ENCODE measurements around the gene GDPD4.
A peak's percentile ranks its signal among the peaks of the same experiment; 100 is the strongest.

The GDPD4 gene

DNA sequence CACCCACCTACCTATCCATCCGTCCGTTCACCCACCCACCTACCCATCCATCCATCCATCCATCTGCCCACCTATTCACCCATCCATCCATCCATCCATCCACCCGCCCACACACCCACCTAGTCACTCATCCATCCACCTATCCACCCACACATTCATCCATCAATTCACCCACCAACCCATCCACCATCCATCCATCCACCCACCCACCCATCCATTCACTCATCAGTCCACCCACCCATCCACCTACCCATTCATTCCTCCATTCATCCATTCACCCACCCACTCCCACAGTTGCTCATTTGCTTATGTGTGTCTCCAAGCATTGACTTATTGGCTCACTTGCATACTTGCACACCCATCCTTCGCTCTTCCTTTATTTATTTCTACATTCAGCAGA lies 123.3 kb downstream of the GDPD4 start:
- H3K4me1 ChIP-seq (ENCODE audit: control insufficient read depth, insufficient read depth, low read length), result peaks cover 33% of the 10 kb centered on the region
- no peaks in the 10 kb centered on the region for H3K27me3 ChIP-seq (ENCODE audit: control insufficient read depth, insufficient read depth, low read length)
- H3K36me3 ChIP-seq (ENCODE audit: control insufficient read depth, insufficient read depth, low read length), result no peaks in the 10 kb centered on the region
- no peak overlapping the region for H3K4me3 ChIP-seq (ENCODE audit: low read depth, low read length)
- no peak overlapping the region for H3K9ac ChIP-seq (ENCODE audit: low read length)
- H3K27ac ChIP-seq (ENCODE audit: low read depth, low read length), result no peak overlapping the region
- no peaks in the 10 kb centered on the region for H3K9me3 ChIP-seq (ENCODE audit: control insufficient read depth, insufficient read depth, low read depth, low read length)

DNA sequence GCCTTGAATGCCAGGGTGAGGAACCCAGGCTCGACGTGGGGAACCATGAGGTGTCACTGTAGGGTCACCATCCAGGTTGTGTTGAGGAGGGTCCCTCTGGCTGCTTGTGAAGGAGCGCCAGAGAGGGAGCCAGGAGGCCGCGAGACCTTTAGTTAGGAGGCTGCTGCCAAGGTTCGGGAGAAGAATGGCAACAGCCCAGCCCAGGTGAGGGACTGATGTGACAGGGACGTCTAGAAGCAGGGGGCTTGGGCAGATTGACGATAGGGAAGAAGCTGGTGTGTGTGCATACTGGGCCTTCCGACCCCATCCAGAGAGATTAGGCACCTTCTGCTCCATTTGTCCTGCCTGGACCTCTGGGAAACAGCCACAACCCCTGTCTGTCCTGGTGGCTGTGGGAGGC lies 124.5 kb downstream of the GDPD4 start:
- no peaks in the 10 kb centered on the region for H3K36me3 ChIP-seq (ENCODE audit: control insufficient read depth, insufficient read depth, low read length)
- H3K27ac ChIP-seq (ENCODE audit: low read depth, low read length), result no peak overlapping the region
- no peak overlapping the region for H3K4me3 ChIP-seq (ENCODE audit: low read depth, low read length)

DNA sequence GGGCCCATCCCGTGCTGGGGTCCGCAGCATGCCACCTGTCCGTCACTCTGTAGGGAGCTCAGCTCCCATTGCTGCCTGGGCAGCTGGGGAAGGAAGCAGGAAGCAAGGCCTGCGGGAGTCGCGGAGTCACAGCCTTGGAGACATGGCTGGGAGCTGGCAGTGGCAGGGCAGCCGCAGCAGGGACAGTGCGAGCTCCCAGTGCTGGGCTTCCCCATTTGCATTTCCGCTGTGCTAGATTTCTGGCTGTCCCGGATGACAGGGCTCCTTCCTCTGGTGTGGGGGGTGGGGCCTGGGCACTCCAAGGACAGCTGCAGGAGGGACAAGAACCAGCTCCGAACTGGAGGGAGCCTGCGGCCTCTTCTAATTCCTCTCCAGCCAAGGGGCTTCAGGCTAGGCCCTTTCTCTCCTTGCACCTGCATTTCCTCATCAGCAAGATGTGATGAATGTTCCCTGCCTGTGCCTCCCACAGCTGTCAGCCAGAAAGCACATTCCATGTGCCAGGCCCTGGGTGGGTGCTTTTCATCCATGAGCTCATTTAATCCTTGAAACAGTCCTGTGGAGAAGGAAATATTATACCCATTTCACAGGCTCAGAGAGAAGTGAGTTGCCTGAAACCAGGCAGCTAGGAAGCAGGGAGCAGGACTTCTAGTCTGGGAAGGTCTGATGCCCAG lies 125.5 kb downstream of the GDPD4 start:
- Histone ChIP-seq H3K4me3 (ENCODE audit: low read depth, low read length) (no peak overlapping the region), H3K27me3 (ENCODE audit: control insufficient read depth, insufficient read depth, low read length) (no peaks in the 10 kb centered on the region), H3K9ac (ENCODE audit: low read length) (peak overlapping the region; percentile 36), H3K36me3 (ENCODE audit: control insufficient read depth, insufficient read depth, low read length) (no peaks in the 10 kb centered on the region), H3K9me3 (ENCODE audit: control insufficient read depth, insufficient read depth, low read depth, low read length) (no peaks in the 10 kb centered on the region), H3K27ac (ENCODE audit: low read depth, low read length) (no peak overlapping the region), H3K4me1 (ENCODE audit: control insufficient read depth, insufficient read depth, low read length) (peaks cover 53% of the 10 kb centered on the region)

More for the DNA sequence above, 124.5 kb downstream of the GDPD4 start:
- Histone ChIP-seq H3K4me1 (ENCODE audit: control insufficient read depth, insufficient read depth, low read length) (peaks cover 43% of the 10 kb centered on the region), H3K9ac (ENCODE audit: low read length) (no peak overlapping the region), H3K9me3 (ENCODE audit: control insufficient read depth, insufficient read depth, low read depth, low read length) (no peaks in the 10 kb centered on the region), H3K27me3 (ENCODE audit: control insufficient read depth, insufficient read depth, low read length) (no peaks in the 10 kb centered on the region)

DNA sequence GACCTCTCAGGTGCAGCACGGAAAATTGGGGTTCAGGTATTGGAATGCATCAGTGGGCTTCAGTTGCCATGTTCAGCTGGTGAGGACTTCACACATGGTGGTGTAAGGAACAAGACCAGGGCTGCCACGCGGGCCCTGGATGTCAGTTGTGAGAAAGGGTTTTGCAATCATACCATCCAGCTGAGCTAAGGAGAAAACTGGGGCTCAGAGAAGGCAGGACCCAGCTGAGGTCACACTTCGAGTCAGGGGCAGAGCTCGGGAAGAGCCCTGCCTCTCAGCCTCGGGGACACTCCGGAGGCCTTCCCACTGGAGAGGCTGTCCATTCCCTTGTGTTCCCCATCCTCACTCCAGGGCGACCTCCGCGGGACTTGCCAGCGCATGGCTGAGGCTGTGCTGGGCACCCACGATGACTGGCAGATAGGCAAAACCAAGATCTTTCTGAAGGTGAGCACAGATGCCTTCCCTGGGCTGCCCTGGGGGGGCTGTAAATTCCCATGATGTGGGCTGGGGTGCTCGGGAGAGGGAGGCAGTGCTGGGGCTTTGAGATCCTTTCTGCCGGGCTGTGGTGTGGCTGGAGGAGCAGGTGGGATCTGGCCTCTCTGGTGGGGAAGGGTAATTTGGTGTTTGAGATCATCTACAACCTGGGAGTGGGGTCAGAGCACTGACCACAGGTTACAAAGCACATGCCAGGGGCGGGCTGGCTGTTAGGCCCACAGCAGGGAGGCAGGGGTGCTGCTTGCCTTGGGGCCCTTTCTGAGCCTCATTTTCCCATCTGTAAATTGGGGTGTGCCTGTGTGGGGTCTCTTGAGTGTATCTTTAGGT lies 126.3 kb downstream of the GDPD4 start:
- Histone ChIP-seq H3K27ac (ENCODE audit: low read depth, low read length) (no peak overlapping the region), H3K36me3 (ENCODE audit: control insufficient read depth, insufficient read depth, low read length) (no peaks in the 10 kb centered on the region), H3K4me1 (ENCODE audit: control insufficient read depth, insufficient read depth, low read length) (peaks cover 61% of the 10 kb centered on the region), H3K4me3 (ENCODE audit: low read depth, low read length) (no peak overlapping the region), H3K27me3 (ENCODE audit: control insufficient read depth, insufficient read depth, low read length) (no peaks in the 10 kb centered on the region), H3K9ac (ENCODE audit: low read length) (peak overlapping the region; percentile 36), H3K9me3 (ENCODE audit: control insufficient read depth, insufficient read depth, low read depth, low read length) (no peaks in the 10 kb centered on the region)

DNA sequence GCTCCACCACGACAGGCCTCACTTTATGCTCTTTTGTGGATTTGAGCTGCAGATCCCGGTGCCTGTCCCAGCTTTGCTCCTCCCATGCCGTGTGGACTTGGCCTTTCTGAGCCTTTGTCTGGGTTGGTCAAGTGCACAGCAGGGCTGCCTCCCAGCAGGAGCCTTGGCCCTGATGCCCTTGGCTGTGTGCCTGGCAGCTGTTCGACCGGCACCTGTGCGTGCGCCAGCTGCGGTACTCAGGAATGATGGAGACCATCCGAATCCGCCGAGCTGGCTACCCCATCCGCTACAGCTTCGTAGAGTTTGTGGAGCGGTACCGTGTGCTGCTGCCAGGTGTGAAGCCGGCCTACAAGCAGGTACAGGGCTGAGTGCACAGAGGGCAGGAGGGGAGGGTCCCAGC lies 126.9 kb downstream of the GDPD4 start:
- Histone ChIP-seq H3K9ac (ENCODE audit: low read length) (no peak overlapping the region), H3K4me3 (ENCODE audit: low read depth, low read length) (no peak overlapping the region), H3K36me3 (ENCODE audit: control insufficient read depth, insufficient read depth, low read length) (no peaks in the 10 kb centered on the region)

DNA sequence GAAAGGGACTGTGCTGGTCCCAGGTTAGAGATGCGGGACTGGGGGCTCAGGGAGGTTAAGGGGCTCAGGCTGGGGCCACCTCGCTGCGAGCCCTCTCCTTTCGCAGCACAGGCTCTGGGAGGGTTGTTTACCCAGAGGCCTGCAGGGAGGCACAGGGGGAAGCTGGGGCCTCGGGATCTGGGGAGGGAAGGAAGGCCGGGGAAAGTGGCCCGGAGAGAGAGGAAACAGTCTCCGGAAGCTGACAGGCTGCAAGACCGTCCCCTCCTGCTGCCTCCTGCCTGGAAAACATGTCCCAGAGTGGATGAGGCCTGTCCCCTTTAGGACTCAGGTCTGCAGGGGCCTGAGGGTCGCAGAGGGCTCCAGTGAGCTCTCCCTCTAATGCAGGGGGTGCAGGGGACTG lies 128.0 kb downstream of the GDPD4 start:
- no peak overlapping the region for H3K9ac ChIP-seq (ENCODE audit: low read length)

More for the DNA sequence above, 126.9 kb downstream of the GDPD4 start:
- H3K27ac ChIP-seq (ENCODE audit: low read depth, low read length), result no peak overlapping the region
- peaks cover 62% of the 10 kb centered on the region for H3K4me1 ChIP-seq (ENCODE audit: control insufficient read depth, insufficient read depth, low read length)
- H3K9me3 ChIP-seq (ENCODE audit: control insufficient read depth, insufficient read depth, low read depth, low read length), result no peaks in the 10 kb centered on the region
- H3K27me3 ChIP-seq (ENCODE audit: control insufficient read depth, insufficient read depth, low read length), result no peaks in the 10 kb centered on the region

DNA sequence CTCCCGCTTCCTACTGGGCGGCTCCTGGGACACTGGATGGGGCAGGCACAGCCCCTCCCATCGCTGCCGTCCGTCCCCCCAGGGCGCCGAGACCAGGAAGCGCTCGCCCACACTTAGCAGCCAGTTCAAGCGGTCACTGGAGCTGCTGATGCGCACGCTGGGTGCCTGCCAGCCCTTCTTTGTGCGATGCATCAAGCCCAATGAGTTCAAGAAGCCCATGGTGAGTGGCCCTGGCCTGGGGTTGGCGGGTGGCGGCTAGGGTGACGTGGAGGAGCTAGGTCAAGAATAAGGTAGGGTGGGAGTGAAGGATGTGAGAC lies 128.9 kb downstream of the GDPD4 start:
- H3K4me1 ChIP-seq (ENCODE audit: control insufficient read depth, insufficient read depth, low read length), result peaks cover 62% of the 10 kb centered on the region

More for the DNA sequence above, 128.0 kb downstream of the GDPD4 start:
- no peaks in the 10 kb centered on the region for H3K27me3 ChIP-seq (ENCODE audit: control insufficient read depth, insufficient read depth, low read length)
- H3K4me3 ChIP-seq (ENCODE audit: low read depth, low read length), result no peak overlapping the region
- no peaks in the 10 kb centered on the region for H3K9me3 ChIP-seq (ENCODE audit: control insufficient read depth, insufficient read depth, low read depth, low read length)
- no peak overlapping the region for H3K27ac ChIP-seq (ENCODE audit: low read depth, low read length)
- H3K36me3 ChIP-seq (ENCODE audit: control insufficient read depth, insufficient read depth, low read length), result no peaks in the 10 kb centered on the region
- H3K4me1 ChIP-seq (ENCODE audit: control insufficient read depth, insufficient read depth, low read length), result peaks cover 62% of the 10 kb centered on the region

DNA sequence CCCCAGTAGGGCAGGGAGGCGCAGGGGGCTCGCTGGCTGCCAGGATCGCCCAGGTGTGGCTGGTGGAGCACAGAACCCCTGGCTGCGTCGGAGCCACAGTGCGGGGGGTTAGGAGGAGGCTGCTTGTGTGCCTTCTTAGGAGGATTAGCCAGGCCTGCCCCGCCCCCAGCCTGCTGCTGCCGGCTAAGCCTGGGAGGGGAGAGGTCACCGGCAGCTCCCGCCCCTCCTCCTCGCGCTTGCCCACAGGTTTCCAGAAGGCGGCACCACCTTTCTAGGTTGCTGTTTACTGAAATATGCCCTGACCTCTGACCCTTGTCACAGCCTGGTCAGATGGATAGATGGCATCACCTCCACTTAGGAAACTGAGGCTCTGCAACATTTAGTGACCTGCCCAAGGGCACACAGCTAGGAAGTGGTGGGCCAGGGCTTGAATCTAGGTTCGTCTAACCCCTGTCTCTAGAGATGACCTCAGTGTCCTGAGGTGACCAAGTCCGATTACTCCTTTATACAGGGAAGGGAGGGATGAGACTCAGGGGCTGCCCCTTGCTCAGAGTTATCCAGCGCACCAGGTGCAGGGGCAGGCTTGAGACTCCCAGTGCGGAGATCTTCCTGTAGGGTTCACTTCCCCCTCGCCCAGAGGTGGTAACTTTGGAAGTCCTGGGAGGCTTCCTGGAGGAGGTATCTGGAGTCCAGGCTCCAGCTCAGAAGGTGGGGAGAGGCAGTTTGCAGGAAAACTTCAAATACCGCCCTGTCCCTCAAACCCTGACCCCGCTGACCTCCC lies 129.4 kb downstream of the GDPD4 start:
- H3K4me1 ChIP-seq (ENCODE audit: control insufficient read depth, insufficient read depth, low read length), result peaks cover 62% of the 10 kb centered on the region
- no peak overlapping the region for H3K9ac ChIP-seq (ENCODE audit: low read length)

More for the DNA sequence above, 128.9 kb downstream of the GDPD4 start:
- Histone ChIP-seq H3K9me3 (ENCODE audit: control insufficient read depth, insufficient read depth, low read depth, low read length) (no peaks in the 10 kb centered on the region), H3K27me3 (ENCODE audit: control insufficient read depth, insufficient read depth, low read length) (no peaks in the 10 kb centered on the region), H3K36me3 (ENCODE audit: control insufficient read depth, insufficient read depth, low read length) (no peaks in the 10 kb centered on the region), H3K4me3 (ENCODE audit: low read depth, low read length) (no peak overlapping the region), H3K9ac (ENCODE audit: low read length) (no peak overlapping the region), H3K27ac (ENCODE audit: low read depth, low read length) (no peak overlapping the region)

DNA sequence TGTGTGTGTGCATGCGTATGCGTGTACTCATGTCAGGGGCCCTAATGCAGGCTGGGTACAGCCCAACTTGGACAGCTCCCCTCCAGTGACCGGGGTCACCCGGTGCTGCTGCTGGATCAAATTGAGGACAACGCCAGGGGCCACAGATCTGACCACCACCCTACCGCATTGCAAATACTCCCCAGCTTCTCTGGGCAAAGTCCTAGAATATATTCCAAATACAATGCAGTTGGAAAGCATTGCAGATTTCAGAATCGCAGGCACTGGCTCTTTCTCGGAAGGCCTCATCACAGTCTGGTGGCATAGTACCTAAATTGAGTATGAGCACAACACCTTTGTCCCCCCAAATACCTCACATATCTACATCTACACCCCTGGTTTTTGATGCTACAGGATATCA lies 130.2 kb downstream of the GDPD4 start:
- Histone ChIP-seq H3K4me1 (ENCODE audit: control insufficient read depth, insufficient read depth, low read length) (peaks cover 58% of the 10 kb centered on the region), H3K27me3 (ENCODE audit: control insufficient read depth, insufficient read depth, low read length) (no peaks in the 10 kb centered on the region)

More for the DNA sequence above, 129.4 kb downstream of the GDPD4 start:
- no peaks in the 10 kb centered on the region for H3K27me3 ChIP-seq (ENCODE audit: control insufficient read depth, insufficient read depth, low read length)
- no peaks in the 10 kb centered on the region for H3K36me3 ChIP-seq (ENCODE audit: control insufficient read depth, insufficient read depth, low read length)
- no peak overlapping the region for H3K27ac ChIP-seq (ENCODE audit: low read depth, low read length)
- H3K9me3 ChIP-seq (ENCODE audit: control insufficient read depth, insufficient read depth, low read depth, low read length), result no peaks in the 10 kb centered on the region
- peak overlapping the region; percentile 29; the same call in 1 of the 2 replicates for H3K4me3 ChIP-seq (ENCODE audit: low read depth, low read length)

DNA sequence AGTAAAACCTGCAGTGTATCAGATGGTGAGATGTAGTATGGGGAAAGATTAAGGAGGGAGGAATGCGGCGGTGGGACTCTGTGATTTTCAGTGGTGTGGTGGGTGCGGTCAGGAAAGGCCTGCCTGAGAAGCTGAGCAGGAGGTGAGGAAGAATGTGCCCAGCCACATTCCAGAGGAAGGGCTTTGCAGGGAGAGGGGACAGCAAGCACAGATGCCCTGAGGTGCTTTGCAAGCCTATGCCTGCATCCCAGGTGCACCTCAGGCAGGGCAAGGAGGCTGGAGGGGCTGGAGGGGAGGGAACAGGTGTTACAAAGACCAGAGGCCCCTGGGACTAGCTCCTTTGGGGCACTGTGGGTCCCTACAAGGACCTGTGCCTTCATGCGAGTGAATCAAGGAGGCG lies 131.4 kb downstream of the GDPD4 start:
- H3K9me3 ChIP-seq (ENCODE audit: control insufficient read depth, insufficient read depth, low read depth, low read length), result no peaks in the 10 kb centered on the region
- H3K4me3 ChIP-seq (ENCODE audit: low read depth, low read length), result no peak overlapping the region
- peaks cover 47% of the 10 kb centered on the region for H3K4me1 ChIP-seq (ENCODE audit: control insufficient read depth, insufficient read depth, low read length)
- no peaks in the 10 kb centered on the region for H3K27me3 ChIP-seq (ENCODE audit: control insufficient read depth, insufficient read depth, low read length)
- H3K36me3 ChIP-seq (ENCODE audit: control insufficient read depth, insufficient read depth, low read length), result no peaks in the 10 kb centered on the region
- no peak overlapping the region for H3K9ac ChIP-seq (ENCODE audit: low read length)
- H3K27ac ChIP-seq (ENCODE audit: low read depth, low read length), result no peak overlapping the region

More for the DNA sequence above, 130.2 kb downstream of the GDPD4 start:
- H3K9ac ChIP-seq (ENCODE audit: low read length), result no peak overlapping the region
- H3K27ac ChIP-seq (ENCODE audit: low read depth, low read length), result no peak overlapping the region
- no peak overlapping the region for H3K4me3 ChIP-seq (ENCODE audit: low read depth, low read length)
- no peaks in the 10 kb centered on the region for H3K36me3 ChIP-seq (ENCODE audit: control insufficient read depth, insufficient read depth, low read length)
- no peaks in the 10 kb centered on the region for H3K9me3 ChIP-seq (ENCODE audit: control insufficient read depth, insufficient read depth, low read depth, low read length)

DNA sequence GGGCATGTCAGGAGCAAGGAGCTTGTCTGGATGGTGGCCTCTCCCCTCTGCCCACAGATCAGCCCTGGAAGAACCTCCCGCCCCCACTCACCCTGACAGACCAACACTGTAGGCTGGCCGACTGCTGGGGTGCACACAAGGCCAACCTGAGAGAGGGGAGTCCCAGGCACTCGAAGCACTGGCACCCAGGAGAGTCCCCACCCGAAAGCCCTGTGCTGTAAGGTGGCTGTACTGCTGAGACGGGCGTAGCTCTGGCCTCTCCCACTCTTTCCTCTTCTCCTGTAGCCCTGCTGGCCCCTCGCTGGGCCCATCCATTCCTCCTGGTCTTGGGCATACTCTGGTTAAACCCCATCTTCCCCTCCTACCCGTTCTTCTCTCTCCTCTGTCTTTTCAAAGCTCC lies 133.7 kb downstream of the GDPD4 start:
- Histone ChIP-seq H3K4me1 (ENCODE audit: control insufficient read depth, insufficient read depth, low read length) (peaks cover 27% of the 10 kb centered on the region), H3K36me3 (ENCODE audit: control insufficient read depth, insufficient read depth, low read length) (no peaks in the 10 kb centered on the region), H3K27me3 (ENCODE audit: control insufficient read depth, insufficient read depth, low read length) (no peaks in the 10 kb centered on the region), H3K27ac (ENCODE audit: low read depth, low read length) (no peak overlapping the region), H3K9me3 (ENCODE audit: control insufficient read depth, insufficient read depth, low read depth, low read length) (no peaks in the 10 kb centered on the region), H3K9ac (ENCODE audit: low read length) (no peak overlapping the region), H3K4me3 (ENCODE audit: low read depth, low read length) (no peak overlapping the region)
